Chondrocyte (in vitro differentiated cells): ENCODE data around the gene MPV17. TPM values are rescaled to one million over a fixed set of nuclear protein-coding genes. Genes with fewer than 3 reads are reported as not detected.

Source experiments
- DNase-seq: peaks from one replicate; pipeline ENCODE4 v3.0.0; 2021; ENCODE audit warnings: mixed read lengths, low spot score
- H3K27ac Mint-ChIP-seq: one replicate; pipeline ENCODE4 v1.8.0; 2021; ENCODE audit warnings: mild to moderate bottlenecking, moderate library complexity, mixed read lengths; ENCODE audit not compliant: unreplicated experiment
- H3K27me3 Mint-ChIP-seq: 2 replicates; pipeline ENCODE4 v1.8.0; 2021; ENCODE audit warnings: low read depth, mixed read lengths
- H3K36me3 Mint-ChIP-seq: 2 replicates; pipeline ENCODE4 v1.8.0; 2021; ENCODE audit warnings: low read depth, mixed read lengths
- H3K4me1 Mint-ChIP-seq: 2 replicates; pipeline ENCODE4 v1.8.0; 2021; ENCODE audit warnings: low read depth, mild to moderate bottlenecking, mixed read lengths
- H3K4me3 Mint-ChIP-seq: one replicate; pipeline ENCODE4 v1.8.0; 2021; ENCODE audit warnings: mild to moderate bottlenecking, moderate library complexity, mixed read lengths; ENCODE audit not compliant: unreplicated experiment
- H3K9me3 Mint-ChIP-seq: 2 replicates; pipeline ENCODE4 v1.8.0; 2021; ENCODE audit warnings: low read depth, mixed read lengths
- CTCF ChIP-seq: fragments of 200-600 bp; sonication (generic); IDR thresholded peaks from 2 replicates; pipeline ENCODE4 v1.5.0; 2021; ENCODE audit warnings: antibody characterized with exemption, mild to moderate bottlenecking, moderate library complexity
- total RNA-seq: library from RNA; stranded (reverse); gene quantifications from 3 replicates; pipeline ENCODE4 v1.2.1, GENCODE V29; 2021

MPV17 gene
- total RNA-seq, 1 donor from 2014 or later: 57.7 TPM

GRCh38 chr2:27284996-27285395, 37.9 kb downstream of the MPV17 start:
- H3K36me3 Mint-ChIP-seq: no peaks in the 10 kb centered on the region
- H3K27ac Mint-ChIP-seq: no peak overlapping the region
- peaks cover 33% of the 10 kb centered on the region for H3K27me3 Mint-ChIP-seq
- H3K9me3 Mint-ChIP-seq: no peaks in the 10 kb centered on the region
- H3K4me1 Mint-ChIP-seq: peaks cover 24% of the 10 kb centered on the region
- DNase-seq: no peak
- H3K4me3 Mint-ChIP-seq: no peak overlapping the region
- no peak for TF ChIP-seq CTCF

GRCh38 chr2:27282892-27283291, 40.0 kb downstream of the MPV17 start:
- no peak for TF ChIP-seq CTCF
- Mint-ChIP-seq H3K9me3 (no peaks in the 10 kb centered on the region), H3K27me3 (peaks cover 35% of the 10 kb centered on the region)

GRCh38 chr2:27281855-27282559, 40.9 kb downstream of the MPV17 start, which contains the start of gene TRIM54:
TSS of gene TRIM54 (plus strand) at chr2:27282429. CDS start at chr2:27282732, 303 bp downstream.
- Mint-ChIP-seq H3K27me3 (peaks cover 32% of the 10 kb centered on the region), H3K4me1 (peaks cover 28% of the 10 kb centered on the region), H3K36me3 (no peaks in the 10 kb centered on the region), H3K27ac (no peak within 1 kb of the TSS), H3K4me3 (no peak within 1 kb of the TSS), H3K9me3 (no peaks in the 10 kb centered on the region)
- DNase-seq: no peak
- TF ChIP-seq CTCF: no peak

More at GRCh38 chr2:27282892-27283291, 40.0 kb downstream of the MPV17 start:
- Mint-ChIP-seq H3K4me3 (no peak overlapping the region), H3K27ac (no peak overlapping the region), H3K36me3 (no peaks in the 10 kb centered on the region), H3K4me1 (peaks cover 28% of the 10 kb centered on the region)
- DNase-seq: no peak

- no peak overlapping the region for H3K4me3 Mint-ChIP-seq
- TF ChIP-seq CTCF: no peak
- peaks cover 28% of the 10 kb centered on the region for H3K4me1 Mint-ChIP-seq
- H3K36me3 Mint-ChIP-seq: no peaks in the 10 kb centered on the region
- no peak for DNase-seq
- H3K9me3 Mint-ChIP-seq: no peaks in the 10 kb centered on the region
- H3K27me3 Mint-ChIP-seq: peaks cover 30% of the 10 kb centered on the region
- no peak overlapping the region for H3K27ac Mint-ChIP-seq
Measured at GRCh38 chr2:27281442-27281841, 41.5 kb downstream of the MPV17 start.

GRCh38 chr2:27280826-27281225, 42.1 kb downstream of the MPV17 start:
- H3K4me3 Mint-ChIP-seq: no peak overlapping the region
- no peak for TF ChIP-seq CTCF
- H3K36me3 Mint-ChIP-seq: no peaks in the 10 kb centered on the region
- H3K27ac Mint-ChIP-seq: no peak overlapping the region
- H3K9me3 Mint-ChIP-seq: no peaks in the 10 kb centered on the region
- no peak for DNase-seq
- peaks cover 29% of the 10 kb centered on the region for H3K27me3 Mint-ChIP-seq
- peaks cover 28% of the 10 kb centered on the region for H3K4me1 Mint-ChIP-seq
